GM19239 (cell line): Measurements from ENCODE around the gene DAPK3.
"Not testable (repeated sequence)": the region's sequence is repeated elsewhere in the genome, so short reads cannot be mapped to it uniquely, and the experiment has no call there.

ENCODE experiments used
- DNase-seq: peaks from one replicate; pipeline ENCODE4 v3.0.0; 2011; ENCODE audit warnings: low spot score; ENCODE audit not compliant: insufficient read length
- FAIRE-seq: peaks from 2 replicates; lab custom pipeline; 2011; peaks lifted over from hg19 to GRCh38; lab: Jason Lieb, UNC

DAPK3 gene

GRCh38 chr19:4007021-4007835 is 36.3 kb upstream of the DAPK3 start, which contains the start of gene PIAS4:
Gene PIAS4 (plus strand): TSS chr19:4007736. CDS start chr19:4007761, 25 bp downstream.
- peak; percentile 82 for FAIRE-seq

GRCh38 chr19:4005436-4005835 is 34.5 kb upstream of the DAPK3 start:
- DNase-seq, FAIRE-seq: not testable (repeated sequence)

More at GRCh38 chr19:4007021-4007835, 36.3 kb upstream of the DAPK3 start, which contains the start of gene PIAS4:
- peak; percentile 99 for DNase-seq

GRCh38 chr19:4000798-4001197 is 29.9 kb upstream of the DAPK3 start:
- not testable (repeated sequence) for DNase-seq, FAIRE-seq

DNA sequence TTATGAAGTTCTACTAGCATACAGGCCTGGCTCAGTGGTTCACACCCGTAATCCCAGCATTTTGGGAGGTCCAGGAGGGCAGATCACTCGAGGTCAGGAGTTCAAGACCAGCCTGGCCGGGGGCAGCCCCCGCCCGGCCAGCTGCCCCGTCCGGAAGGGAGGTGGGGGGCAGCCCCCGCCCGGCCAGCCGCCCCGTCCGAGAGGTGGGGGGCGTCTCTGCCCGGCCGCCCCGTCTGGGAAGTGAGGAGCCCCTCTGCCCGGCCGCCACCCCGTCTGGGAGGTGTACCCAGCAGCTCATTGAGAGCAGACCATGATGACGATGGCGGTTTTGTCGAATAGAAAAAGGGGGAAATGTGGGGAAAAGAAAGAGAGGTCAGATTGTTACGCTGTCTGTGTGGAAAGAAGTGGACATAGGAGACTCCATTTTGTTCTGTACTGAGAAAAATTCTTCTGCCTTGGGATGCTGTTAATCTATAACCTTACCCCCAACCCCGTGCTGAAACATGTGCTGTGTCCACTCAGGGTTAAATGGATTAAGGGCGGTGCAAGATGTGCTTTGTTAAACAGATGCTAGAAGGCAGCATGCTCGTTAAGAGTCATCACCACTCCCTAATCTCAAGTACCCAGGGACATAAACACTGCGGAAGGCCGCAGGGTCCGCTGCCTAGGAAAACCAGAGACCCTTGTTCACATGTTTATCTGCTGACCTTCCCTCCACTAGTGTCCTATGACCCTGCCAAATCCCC is 27.9 kb upstream of the DAPK3 start:
- FAIRE-seq, result not testable (repeated sequence)

GRCh38 chr19:3995607-3996006 is 24.7 kb upstream of the DAPK3 start:
- DNase-seq (no peak), FAIRE-seq (no peak)

More for the DNA sequence above, 27.9 kb upstream of the DAPK3 start:
- not testable (repeated sequence) for DNase-seq

DNA sequence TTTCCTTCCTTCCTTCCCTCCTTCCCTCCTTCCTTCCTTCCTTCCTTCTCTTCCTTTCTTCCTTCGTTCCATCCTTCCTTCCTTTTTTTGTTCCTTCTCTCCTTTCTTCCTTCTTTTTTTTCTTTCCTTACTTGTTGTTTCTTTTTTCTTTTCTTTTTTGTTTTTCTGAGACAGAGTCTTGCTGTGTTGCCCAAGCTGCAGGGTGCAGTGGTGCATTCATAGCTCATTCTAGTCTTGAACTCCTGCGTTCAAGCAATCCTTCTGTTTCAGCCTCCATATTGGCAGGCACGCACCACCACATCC is 19.9 kb upstream of the DAPK3 start:
- no peak for FAIRE-seq

GRCh38 chr19:3987619-3988371 is 16.9 kb upstream of the DAPK3 start:
- DNase-seq (no peak), FAIRE-seq (no peak)

More for the DNA sequence above, 19.9 kb upstream of the DAPK3 start:
- DNase-seq, result no peak

GRCh38 chr19:3986260-3987041 is 15.6 kb upstream of the DAPK3 start:
- DNase-seq (no peak), FAIRE-seq (peak; percentile 85)

GRCh38 chr19:3985643-3986259 is 14.9 kb upstream of the DAPK3 start:
- FAIRE-seq, result no peak

DNA sequence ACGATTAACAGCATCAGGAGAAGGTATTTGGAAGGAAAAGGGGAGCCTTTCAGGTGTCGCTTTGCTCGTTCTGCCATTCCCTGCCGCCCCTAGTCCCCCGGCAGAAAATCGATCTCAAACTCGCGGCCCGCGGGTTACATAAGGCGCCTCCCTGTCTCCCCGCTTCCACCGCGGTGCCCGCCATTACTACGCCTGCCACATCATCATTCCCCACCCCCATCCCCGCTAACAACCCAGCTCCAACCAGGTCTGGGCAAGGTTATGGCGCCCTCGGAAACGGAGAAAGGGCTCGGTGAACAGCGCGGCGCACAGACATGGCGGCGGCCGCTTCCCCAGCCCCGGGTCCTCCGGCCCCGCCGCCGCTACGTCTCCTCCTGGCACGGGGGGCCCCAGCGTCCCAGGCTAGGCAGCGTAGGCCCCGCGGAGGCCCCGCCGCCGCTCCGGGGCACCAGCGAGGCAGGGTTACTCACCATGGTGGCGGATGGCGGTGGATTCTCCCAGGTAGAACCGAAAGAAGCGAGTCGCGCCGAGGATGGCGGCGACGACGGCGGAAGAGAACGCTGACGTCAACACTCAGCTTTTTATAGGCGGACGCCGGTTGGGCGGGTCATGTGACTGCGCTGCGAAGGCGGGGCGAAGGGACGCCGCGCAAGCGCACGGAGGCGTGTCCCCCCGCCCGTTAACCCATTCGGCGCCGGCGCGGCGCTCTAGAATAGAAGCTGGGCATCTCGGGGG is 14.2 kb upstream of the DAPK3 start, which contains the start of gene EEF2:
TSS of gene EEF2 (minus strand) at position 556 of the 735 bp plus-strand sequence. CDS start at position 473, 83 bp downstream.
- DNase-seq (peak; percentile 74), FAIRE-seq (peak; percentile 78)

More at GRCh38 chr19:3985643-3986259, 14.9 kb upstream of the DAPK3 start:
- DNase-seq, result no peak

DNA sequence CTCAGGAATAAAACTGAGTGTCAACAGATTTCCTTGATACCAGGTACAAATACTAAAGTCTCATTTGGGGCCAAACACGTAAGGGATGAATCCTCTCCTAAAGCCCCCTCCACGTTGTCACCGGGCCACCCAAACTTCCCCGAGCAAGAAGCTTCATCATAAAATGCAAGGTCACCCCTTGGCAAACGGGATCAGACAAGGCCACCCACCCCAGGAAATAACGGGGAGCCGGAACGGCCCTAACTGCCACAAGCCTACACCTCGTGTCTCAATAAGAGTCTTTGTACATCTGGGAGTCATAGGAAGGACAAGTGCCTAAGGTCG is 13.6 kb upstream of the DAPK3 start:
- no peak for DNase-seq
- no peak for FAIRE-seq

DNA sequence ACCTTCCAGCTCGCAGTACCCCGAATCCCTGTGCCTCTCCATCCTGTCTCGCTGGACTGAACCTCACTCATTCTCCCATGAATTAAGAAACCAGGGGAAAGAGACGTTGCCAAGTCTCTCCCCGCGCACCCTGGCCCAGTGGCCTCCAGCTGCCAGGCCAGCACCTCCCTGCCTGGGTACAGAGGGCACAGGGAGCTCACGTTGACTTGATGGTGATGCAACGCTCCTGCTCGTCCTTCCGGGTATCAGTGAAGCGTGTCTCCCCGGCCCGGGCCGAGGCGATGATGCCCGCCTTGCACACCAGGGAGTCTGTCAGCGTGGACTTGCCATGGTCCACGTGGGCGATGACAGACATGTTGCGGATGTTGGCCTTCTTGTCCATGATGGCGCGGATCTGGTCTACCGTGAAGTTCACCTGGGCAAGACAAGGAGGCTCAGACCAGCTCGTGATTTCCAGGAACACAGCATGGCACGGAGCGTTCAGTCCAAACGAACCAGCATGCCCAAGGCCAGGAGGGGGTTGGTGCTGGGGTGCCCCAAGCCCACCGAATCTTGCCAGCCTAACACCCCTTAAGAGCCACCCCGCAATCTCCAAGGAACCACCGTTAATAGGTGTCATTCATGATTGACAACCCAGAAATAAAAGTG is 13.2 kb upstream of the DAPK3 start:
- DNase-seq (no peak), FAIRE-seq (no peak)

DNA sequence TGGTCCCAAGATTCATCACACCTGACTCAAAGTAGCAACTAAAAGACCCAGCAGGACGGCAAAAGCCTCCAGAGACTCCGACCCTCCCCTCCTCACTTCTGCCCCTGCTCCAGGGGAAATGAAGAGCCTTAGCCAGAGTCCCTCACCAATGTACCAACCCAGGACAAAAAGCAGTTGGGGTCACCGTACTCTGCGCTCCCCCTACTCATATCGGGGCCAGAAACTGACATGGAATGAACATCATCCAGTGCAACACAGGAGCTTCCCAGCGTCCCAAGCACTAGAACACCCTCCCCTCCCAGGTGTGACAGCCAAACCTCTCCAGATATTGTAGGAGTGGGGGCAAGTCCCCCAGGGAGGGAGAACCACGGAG is 12.6 kb upstream of the DAPK3 start:
- FAIRE-seq, result no peak
- DNase-seq, result no peak

GRCh38 chr19:3982701-3983541 is 12.0 kb upstream of the DAPK3 start:
- FAIRE-seq (no peak), DNase-seq (no peak)

DNA sequence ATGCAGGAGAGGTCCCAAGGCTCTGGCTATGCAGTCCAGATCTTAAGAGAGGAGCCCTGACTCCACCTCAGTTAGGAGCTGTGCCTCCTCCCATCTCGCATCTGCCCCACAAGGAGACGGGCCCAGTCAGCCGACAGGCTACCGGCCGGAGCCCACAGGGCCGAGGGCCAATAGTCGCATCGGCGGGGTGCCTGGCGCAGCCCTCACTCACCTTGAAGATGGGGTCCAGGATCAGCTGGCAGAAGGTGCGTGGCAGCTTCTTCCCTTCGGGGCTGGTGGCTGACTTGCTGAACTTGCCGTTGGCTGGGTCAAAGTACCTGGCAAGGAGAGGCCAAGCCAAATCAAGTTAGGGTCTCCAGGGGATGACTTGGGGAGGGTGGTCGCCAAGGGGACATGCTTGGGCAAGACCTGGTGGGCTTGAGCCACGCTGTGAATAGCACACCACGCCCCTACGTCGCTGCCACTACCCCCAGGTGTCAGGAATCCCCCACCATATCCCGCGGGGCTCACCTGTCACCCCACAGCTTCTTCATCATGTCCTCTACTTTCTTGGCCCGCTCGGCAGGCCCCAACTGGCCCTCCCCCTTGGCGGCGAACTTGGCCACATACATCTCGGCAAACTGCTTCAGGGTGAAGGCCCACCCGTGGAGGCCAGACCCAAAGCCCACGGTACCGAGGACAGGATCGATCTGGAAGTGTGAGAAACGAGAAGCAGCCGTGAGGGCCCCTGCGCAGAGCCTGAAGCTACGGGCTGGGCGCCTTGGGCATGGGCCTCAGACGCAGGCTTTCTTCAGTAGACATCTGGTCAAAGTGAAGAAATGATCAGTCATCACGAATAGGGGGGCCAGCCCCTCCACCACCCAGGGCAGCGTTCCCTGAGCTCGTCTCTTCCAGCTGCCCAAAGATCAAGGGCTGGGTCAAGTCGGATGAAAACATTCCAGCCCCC is 11.1 kb upstream of the DAPK3 start:
- no peak for DNase-seq

DNA sequence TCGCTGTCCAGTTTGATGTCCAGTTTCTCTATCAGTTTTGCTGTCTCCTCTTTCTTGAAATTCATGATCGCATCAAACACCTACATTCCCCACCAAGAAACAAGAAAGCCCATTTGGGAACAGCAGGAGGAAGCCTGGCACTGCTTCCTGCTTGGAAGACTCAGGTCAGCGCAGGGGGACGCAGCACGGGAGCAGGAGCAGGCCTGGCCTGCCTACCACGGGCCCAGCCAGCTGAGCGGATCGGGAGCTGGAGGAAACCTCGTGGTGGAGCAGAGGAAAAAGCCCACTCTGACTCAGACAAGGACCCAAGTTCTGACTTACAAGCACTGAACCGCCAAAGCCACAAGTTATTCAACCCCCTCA is 10.5 kb upstream of the DAPK3 start:
- DNase-seq, result no peak
- no peak for FAIRE-seq

More for the DNA sequence above, 11.1 kb upstream of the DAPK3 start:
- FAIRE-seq, result no peak
